Dendritic cell treated with granulocyte-macrophage colony-stimulating factor and Interleukin-4, amounts not matched to agents 40 ng/mL and 50 ng/mL, for 4 days (primary cell): ENCODE results near the gene TMEM270.
"Not testable (repeated sequence)": the region's sequence is repeated elsewhere in the genome, so short reads cannot be mapped to it uniquely, and the experiment has no call there.

ENCODE experiments used
- H3K27ac Mint-ChIP-seq: one replicate; pipeline ENCODE4 v1.8.0; 2022; ENCODE audit warnings: mild to moderate bottlenecking, mixed read lengths
- H3K27me3 Mint-ChIP-seq: one replicate; pipeline ENCODE4 v1.8.0; 2022; ENCODE audit warnings: mild to moderate bottlenecking, mixed read lengths
- H3K36me3 Mint-ChIP-seq: one replicate; pipeline ENCODE4 v1.8.0; 2022; ENCODE audit warnings: low read depth, mixed read lengths
- H3K4me1 Mint-ChIP-seq: one replicate; pipeline ENCODE4 v1.8.0; 2022; ENCODE audit warnings: low read depth, mixed read lengths
- H3K4me3 Mint-ChIP-seq: one replicate; pipeline ENCODE4 v1.8.0; 2022; ENCODE audit warnings: mild to moderate bottlenecking, moderate library complexity, mixed read lengths
- H3K9me3 Mint-ChIP-seq: one replicate; pipeline ENCODE4 v1.8.0; 2022; ENCODE audit warnings: mixed read lengths
- intact Hi-C: fragments of 100-400 bp; cut with micrococcal nuclease; formaldehyde crosslinking; loops from one replicate; pipeline ENCODE4 v1.15.0; 2022

TMEM270 gene

DNA sequence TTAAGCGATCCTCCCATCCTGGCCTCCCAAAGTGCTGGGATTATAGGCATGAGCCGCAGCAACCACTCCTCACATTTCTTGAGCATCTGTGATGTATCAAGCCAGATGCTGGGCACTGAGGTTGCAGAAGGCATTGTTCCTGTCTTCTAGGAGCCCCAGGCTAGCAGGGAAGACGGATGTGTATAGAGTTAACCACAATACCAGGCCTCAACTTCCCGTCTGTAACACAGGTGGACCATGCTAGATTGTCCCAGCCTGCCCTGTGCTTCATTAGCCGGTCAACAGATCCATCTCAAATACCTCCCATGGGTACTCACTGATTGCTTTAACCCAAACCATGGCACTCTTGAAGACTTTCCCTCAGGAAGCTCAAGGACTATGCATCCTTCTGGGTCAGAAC lies 32.0 kb upstream of the TMEM270 start:
- Mint-ChIP-seq H3K4me3 (peak overlapping the region; percentile 11), H3K9me3 (no peaks in the 10 kb centered on the region), H3K27me3 (peaks cover 36% of the 10 kb centered on the region), H3K36me3 (no peaks in the 10 kb centered on the region), H3K27ac (peak overlapping the region; percentile 98), H3K4me1 (peaks cover 94% of the 10 kb centered on the region)
- intact Hi-C loops: no loop called here

DNA sequence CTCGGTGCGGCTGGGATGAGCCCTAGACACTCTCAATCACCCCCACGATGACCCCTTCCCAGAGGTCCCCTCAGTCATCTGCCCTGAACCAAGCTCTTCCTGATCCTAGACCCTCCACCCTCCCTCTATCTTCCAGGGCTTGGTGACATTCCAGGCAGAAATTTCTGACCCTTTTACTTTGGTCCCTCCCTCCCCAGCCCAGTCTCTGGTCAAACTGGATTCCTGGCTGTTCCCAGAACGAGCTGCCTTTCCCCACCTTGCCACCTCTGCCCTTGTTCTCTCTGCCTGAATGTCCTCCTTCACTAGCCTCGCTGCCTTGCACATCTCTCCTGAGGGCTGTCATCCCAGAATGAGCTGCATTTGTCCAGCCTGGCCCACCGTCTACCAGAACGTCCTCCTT lies 31.5 kb upstream of the TMEM270 start:
- H3K4me1 Mint-ChIP-seq: peaks cover 92% of the 10 kb centered on the region
- H3K9me3 Mint-ChIP-seq: no peaks in the 10 kb centered on the region
- peak overlapping the region; percentile 1 for H3K4me3 Mint-ChIP-seq
- intact Hi-C loops: no loop called here
- H3K27me3 Mint-ChIP-seq: peaks cover 34% of the 10 kb centered on the region
- H3K27ac Mint-ChIP-seq: peak overlapping the region; percentile 98
- H3K36me3 Mint-ChIP-seq: no peaks in the 10 kb centered on the region

DNA sequence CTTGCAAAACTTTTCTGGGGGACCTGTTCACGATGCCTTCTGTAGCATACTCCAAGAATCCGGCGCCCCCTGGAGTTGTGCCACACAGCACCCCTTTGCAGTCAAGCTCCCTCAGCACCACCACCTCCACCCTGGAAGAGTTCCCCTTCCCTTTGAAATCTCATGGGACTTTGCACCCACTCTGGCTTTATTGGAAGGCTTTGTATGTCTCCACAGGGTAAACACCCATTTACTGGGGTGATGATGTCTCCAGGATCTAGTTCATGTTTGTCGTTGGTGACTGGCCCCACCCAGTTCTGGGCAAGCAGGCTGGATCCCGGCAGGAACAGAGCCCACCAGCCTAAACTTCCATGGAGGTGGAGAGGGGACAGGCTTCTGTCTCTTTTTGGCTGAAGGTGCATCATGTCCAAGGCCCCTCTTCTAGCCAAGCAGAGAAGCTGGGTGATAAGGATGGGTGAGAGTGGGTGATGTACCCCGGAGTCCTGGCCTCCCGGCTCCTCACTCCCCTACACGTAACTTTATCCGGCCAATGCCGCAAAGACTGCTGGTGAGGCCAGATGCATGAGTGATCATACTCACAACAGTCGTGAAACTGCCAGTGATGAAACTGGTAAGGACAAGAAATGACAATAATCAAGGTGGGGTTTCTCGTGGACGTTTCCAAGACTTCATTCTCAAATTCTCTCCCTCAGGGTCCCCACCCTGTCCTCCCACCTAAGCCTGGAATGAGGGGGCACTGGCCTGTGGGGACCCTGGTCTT lies 30.9 kb upstream of the TMEM270 start:
- Mint-ChIP-seq H3K36me3 (no peaks in the 10 kb centered on the region), H3K27ac (peak overlapping the region; percentile 98), H3K4me1 (peaks cover 86% of the 10 kb centered on the region), H3K9me3 (no peaks in the 10 kb centered on the region), H3K27me3 (peaks cover 34% of the 10 kb centered on the region), H3K4me3 (peak overlapping the region; percentile 1)
- intact Hi-C loops: no loop called here

DNA sequence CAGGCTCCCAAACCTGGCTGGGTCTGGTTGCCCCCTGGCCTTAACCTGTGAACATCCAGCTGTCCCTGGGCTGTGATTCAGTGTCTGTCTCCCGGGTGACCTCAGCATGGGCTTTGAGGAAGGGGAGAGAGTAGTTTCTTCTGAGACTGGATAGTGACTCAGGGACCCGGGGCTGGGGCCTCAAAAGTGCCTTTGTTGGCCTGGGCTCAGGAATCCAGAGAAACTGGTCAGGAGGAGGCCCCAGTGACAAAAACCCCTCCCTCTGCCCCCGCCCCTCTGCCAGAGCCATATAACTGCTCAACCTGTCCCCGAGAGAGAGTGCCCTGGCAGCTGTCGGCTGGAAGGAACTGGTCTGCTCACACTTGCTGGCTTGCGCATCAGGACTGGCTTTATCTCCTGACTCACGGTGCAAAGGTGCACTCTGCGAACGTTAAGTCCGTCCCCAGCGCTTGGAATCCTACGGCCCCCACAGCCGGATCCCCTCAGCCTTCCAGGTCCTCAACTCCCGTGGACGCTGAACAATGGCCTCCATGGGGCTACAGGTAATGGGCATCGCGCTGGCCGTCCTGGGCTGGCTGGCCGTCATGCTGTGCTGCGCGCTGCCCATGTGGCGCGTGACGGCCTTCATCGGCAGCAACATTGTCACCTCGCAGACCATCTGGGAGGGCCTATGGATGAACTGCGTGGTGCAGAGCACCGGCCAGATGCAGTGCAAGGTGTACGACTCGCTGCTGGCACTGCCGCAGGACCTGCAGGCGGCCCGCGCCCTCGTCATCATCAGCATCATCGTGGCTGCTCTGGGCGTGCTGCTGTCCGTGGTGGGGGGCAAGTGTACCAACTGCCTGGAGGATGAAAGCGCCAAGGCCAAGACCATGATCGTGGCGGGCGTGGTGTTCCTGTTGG lies 30.0 kb upstream of the TMEM270 start, which contains the start of gene CLDN4:
CLDN4 (plus strand) TSS at position 316 of the 903 bp plus-strand sequence; CDS start at position 522, 206 bp downstream.
- intact Hi-C loops: no loop called here
- Mint-ChIP-seq H3K36me3 (no peaks in the 10 kb centered on the region), H3K4me3 (peak within 1 kb of the TSS; percentile 69), H3K4me1 (peaks cover 78% of the 10 kb centered on the region), H3K9me3 (no peaks in the 10 kb centered on the region), H3K27ac (peak within 1 kb of the TSS; percentile 98), H3K27me3 (peaks cover 34% of the 10 kb centered on the region)

DNA sequence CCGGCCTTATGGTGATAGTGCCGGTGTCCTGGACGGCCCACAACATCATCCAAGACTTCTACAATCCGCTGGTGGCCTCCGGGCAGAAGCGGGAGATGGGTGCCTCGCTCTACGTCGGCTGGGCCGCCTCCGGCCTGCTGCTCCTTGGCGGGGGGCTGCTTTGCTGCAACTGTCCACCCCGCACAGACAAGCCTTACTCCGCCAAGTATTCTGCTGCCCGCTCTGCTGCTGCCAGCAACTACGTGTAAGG lies 29.4 kb upstream of the TMEM270 start:
- peak overlapping the region; percentile 69 for H3K4me3 Mint-ChIP-seq
- no peaks in the 10 kb centered on the region for H3K36me3 Mint-ChIP-seq
- H3K4me1 Mint-ChIP-seq: peaks cover 72% of the 10 kb centered on the region
- H3K27me3 Mint-ChIP-seq: peaks cover 34% of the 10 kb centered on the region
- intact Hi-C loops: no loop called here
- H3K27ac Mint-ChIP-seq: peak overlapping the region; percentile 98
- no peaks in the 10 kb centered on the region for H3K9me3 Mint-ChIP-seq

DNA sequence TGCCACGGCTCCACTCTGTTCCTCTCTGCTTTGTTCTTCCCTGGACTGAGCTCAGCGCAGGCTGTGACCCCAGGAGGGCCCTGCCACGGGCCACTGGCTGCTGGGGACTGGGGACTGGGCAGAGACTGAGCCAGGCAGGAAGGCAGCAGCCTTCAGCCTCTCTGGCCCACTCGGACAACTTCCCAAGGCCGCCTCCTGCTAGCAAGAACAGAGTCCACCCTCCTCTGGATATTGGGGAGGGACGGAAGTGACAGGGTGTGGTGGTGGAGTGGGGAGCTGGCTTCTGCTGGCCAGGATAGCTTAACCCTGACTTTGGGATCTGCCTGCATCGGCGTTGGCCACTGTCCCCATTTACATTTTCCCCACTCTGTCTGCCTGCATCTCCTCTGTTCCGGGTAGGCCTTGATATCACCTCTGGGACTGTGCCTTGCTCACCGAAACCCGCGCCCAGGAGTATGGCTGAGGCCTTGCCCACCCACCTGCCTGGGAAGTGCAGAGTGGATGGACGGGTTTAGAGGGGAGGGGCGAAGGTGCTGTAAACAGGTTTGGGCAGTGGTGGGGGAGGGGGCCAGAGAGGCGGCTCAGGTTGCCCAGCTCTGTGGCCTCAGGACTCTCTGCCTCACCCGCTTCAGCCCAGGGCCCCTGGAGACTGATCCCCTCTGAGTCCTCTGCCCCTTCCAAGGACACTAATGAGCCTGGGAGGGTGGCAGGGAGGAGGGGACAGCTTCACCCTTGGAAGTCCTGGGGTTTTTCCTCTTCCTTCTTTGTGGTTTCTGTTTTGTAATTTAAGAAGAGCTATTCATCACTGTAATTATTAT lies 28.9 kb upstream of the TMEM270 start:
- Mint-ChIP-seq H3K4me1 (peaks cover 67% of the 10 kb centered on the region), H3K36me3 (no peaks in the 10 kb centered on the region), H3K9me3 (no peaks in the 10 kb centered on the region), H3K27me3 (peaks cover 34% of the 10 kb centered on the region), H3K4me3 (peak overlapping the region; percentile 69), H3K27ac (peak overlapping the region; percentile 98)
- intact Hi-C loops: no loop called here

DNA sequence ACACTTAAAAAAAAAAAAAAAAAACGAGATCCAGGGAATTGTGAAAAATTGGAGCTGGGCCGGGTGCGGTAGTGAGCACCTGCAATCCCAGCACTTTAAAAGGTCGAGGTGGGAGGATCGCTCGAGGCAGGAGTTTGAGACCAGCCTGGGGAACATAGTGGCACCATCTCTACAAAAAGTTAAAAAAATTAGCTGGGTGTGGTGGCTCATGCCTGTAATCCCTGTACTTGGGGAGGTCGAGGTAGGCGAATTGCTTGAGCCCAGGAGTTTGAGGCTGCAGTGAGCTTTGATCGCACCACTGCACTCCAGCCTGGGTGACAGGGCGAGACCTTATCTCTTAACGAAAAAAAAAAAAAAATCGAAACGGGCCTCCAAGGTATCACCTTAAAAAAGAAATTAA lies 28.2 kb upstream of the TMEM270 start:
- Mint-ChIP-seq H3K4me3 (peak overlapping the region; percentile 42), H3K36me3 (no peaks in the 10 kb centered on the region), H3K4me1 (peaks cover 61% of the 10 kb centered on the region), H3K9me3 (no peaks in the 10 kb centered on the region), H3K27me3 (peaks cover 36% of the 10 kb centered on the region), H3K27ac (peak overlapping the region; percentile 98)
- intact Hi-C loops: no loop called here

DNA sequence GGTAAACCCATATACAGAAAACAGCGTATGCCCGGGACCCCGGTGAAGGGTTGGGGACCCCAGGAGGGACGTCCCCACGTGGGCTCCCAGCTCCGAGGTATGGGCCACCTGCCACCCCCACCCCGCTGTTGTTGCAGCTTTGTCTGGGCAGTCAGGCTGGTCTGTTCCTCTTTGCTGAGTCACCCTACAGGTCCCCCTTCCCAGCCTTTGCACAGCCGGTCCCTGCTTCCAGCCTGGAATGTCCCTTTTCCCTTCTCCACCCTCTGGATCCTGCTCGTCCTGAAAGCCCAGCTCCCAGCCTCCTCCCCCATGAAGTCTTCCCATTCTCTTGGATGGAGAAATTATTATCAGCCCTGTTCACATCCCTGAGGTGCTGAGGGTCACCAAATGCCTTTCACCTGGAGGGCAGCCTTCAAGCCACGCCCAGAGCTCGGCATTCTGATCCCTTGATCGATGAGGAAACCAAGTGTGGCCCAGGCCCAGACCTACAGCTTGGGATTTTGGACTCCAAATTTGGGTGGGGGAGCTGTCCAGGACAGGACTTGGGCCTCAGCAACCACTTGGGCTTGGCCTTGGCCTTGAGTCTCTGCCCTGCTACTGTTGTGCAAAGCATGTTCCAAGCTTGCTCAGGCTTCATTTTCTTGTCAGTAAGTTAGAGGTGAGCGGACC lies 27.6 kb upstream of the TMEM270 start:
- H3K36me3 Mint-ChIP-seq: no peaks in the 10 kb centered on the region
- H3K4me1 Mint-ChIP-seq: peaks cover 61% of the 10 kb centered on the region
- H3K27ac Mint-ChIP-seq: peak overlapping the region; percentile 73
- intact Hi-C loops: no loop called here
- H3K9me3 Mint-ChIP-seq: no peaks in the 10 kb centered on the region
- H3K4me3 Mint-ChIP-seq: peak overlapping the region; percentile 5
- peaks cover 42% of the 10 kb centered on the region for H3K27me3 Mint-ChIP-seq

DNA sequence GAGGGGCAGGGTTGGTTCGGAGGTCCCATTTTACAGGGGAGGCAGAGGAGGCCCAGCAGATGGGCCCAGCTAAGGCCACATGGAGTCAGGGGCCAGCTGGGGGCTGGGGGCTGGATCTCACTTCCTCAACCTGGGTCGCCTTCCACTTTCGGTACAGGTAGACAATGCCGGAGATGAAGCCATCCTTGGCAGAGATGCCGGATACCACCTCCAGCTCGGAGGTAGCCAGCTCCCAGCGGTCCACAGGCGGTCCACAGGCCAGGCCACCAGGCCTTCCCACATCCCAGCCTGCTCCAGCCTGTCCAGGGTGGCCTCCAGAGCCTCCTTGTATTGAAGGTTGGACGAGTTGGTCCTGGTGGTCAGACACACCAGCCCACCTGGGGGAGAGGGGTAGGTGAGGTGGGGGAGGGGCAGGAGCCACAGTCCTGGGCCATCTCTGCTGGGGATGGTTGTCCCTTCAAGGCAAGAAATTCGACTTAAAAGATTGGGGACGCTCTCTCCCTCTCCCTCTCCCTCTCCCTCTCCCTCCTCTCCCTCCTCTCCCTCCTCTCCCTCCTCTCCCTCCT lies 26.2 kb upstream of the TMEM270 start:
- peaks cover 61% of the 10 kb centered on the region for H3K4me1 Mint-ChIP-seq
- H3K4me3 Mint-ChIP-seq: no peak overlapping the region
- H3K36me3 Mint-ChIP-seq: peaks cover 7% of the 10 kb centered on the region
- no peaks in the 10 kb centered on the region for H3K9me3 Mint-ChIP-seq
- peaks cover 45% of the 10 kb centered on the region for H3K27me3 Mint-ChIP-seq
- no peak overlapping the region for H3K27ac Mint-ChIP-seq
- intact Hi-C loops: no loop called here

DNA sequence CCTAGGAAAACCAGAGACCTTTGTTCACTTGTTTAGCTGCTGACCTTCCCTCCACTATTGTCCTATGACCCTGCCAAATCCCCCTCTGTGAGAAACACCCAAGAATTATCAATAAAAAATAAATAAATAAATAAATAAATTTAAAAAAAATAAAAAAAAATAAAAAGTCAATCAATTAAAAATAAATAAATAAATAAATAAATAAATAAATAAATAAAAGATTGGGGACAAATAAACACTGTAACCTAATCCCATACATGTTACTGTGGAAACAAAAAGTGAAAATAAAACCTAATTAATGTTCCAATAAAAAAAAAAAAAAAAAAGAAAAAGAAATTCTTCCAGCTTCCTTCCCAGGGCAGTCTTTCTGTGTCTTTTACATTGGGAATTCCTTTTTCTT lies 23.8 kb upstream of the TMEM270 start:
- H3K27ac Mint-ChIP-seq, H3K9me3 Mint-ChIP-seq, H3K4me3 Mint-ChIP-seq, intact Hi-C loops: not testable (repeated sequence)
- H3K36me3 Mint-ChIP-seq: peaks cover 30% of the 10 kb centered on the region
- H3K4me1 Mint-ChIP-seq: peaks cover 58% of the 10 kb centered on the region
- peaks cover 28% of the 10 kb centered on the region for H3K27me3 Mint-ChIP-seq

DNA sequence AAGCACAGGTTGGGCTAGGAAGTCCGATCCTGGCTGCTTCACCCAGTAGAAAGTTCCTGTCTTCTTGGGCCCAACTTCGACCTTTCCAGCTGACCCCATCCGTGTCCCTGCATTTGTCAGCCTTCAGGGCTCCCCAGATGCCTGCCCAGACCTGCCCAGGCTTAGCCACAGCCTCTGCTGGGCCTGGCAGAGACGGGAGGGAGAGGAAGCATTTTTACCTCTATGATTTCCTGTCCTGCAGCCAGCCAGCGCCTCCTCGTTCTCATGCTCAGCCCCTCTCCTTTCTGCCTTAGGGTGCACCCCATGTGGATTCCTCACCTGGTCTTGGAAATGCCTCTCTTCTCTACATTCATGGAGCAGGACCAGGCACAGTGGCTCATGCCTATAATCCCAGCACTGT lies 22.3 kb upstream of the TMEM270 start:
- Mint-ChIP-seq H3K4me1 (peaks cover 51% of the 10 kb centered on the region), H3K4me3 (no peak overlapping the region), H3K27me3 (peaks cover 26% of the 10 kb centered on the region), H3K9me3 (no peaks in the 10 kb centered on the region), H3K27ac (peak overlapping the region; percentile 61), H3K36me3 (peaks cover 34% of the 10 kb centered on the region)
- intact Hi-C loops: no loop called here

DNA sequence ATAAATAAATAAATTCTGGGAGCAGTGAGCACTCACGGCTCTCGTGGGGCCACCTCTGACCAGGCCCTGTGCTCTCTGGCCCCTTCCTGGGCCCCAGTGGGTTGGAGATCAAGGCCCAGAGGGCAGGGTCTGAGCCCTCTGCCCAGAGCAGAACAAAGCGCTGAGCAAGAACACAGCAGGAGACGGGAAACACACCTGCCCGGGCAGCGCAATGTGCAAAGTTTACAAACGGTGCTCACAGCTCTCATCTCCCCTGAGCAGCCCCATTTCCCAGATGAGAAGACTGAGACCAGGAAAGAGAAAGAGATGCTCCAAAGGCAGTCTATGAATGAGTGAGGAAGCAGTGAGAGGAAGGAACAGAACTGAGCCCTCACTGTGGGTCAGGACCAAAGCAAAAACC lies 21.7 kb upstream of the TMEM270 start:
- Mint-ChIP-seq H3K9me3 (no peaks in the 10 kb centered on the region), H3K27me3 (peaks cover 25% of the 10 kb centered on the region), H3K4me1 (peaks cover 57% of the 10 kb centered on the region), H3K36me3 (peaks cover 34% of the 10 kb centered on the region), H3K4me3 (no peak overlapping the region), H3K27ac (no peak overlapping the region)
- intact Hi-C loops: no loop called here
